Skeletal muscle tissue (tissue), 4 donors: ENCODE results near the gene B4GALNT1. TPM values are rescaled to one million over a fixed set of nuclear protein-coding genes. Genes with fewer than 3 reads are reported as not detected.
"Not testable (repeated sequence)": the region's sequence is repeated elsewhere in the genome, so short reads cannot be mapped to it uniquely, and the experiment has no call there.

Experiments
- H3K27ac ChIP-seq: one replicate; pipeline ENCODE4 v1.7.0; 2013; ENCODE audit warnings: mild to moderate bottlenecking, low read depth, low read length, inconsistent platforms
- H3K27me3 ChIP-seq, 3 donors: one replicate each; pipeline ENCODE4 v1.7.0; 2013; ENCODE audit warnings: low read length in 3 of 3; ENCODE audit not compliant: control insufficient read depth in 3 of 3, insufficient read depth in 3 of 3
- H3K36me3 ChIP-seq, 3 donors: one replicate each; pipeline ENCODE4 v1.7.0; 2013; ENCODE audit warnings: low read length in 3 of 3; ENCODE audit not compliant: control insufficient read depth in 3 of 3, insufficient read depth in 3 of 3
- H3K4me1 ChIP-seq, 3 donors: one replicate each; pipeline ENCODE4 v1.7.0; 2013; ENCODE audit warnings: low read length in 3 of 3, mild to moderate bottlenecking in 3 of 3; ENCODE audit not compliant: control insufficient read depth in 3 of 3, insufficient read depth in 3 of 3
- H3K4me3 ChIP-seq, 3 donors: one replicate each; pipeline ENCODE4 v1.7.0; 2013; ENCODE audit warnings: low read length in 3 of 3
- H3K9ac ChIP-seq, 3 donors: one replicate each; pipeline ENCODE4 v1.7.0; 2013; ENCODE audit warnings: low read length in 3 of 3, mild to moderate bottlenecking in 3 of 3, moderate library complexity in 2 of 3, low read depth in 1 of 3
- H3K9me3 ChIP-seq, 3 donors: one replicate each; pipeline ENCODE4 v1.7.0; 2013; ENCODE audit warnings: low read length in 3 of 3; ENCODE audit not compliant: control insufficient read depth in 3 of 3
- total RNA-seq: library from RNA; depleted of rRNA; stranded (reverse); fragments of >200 nt; gene quantifications from one replicate; pipeline ENCODE4 v1.2.3, GENCODE V29; 2014
- donor health status: Osteomylitis.

B4GALNT1 gene
- 3.1 TPM for total RNA-seq

- Histone ChIP-seq H3K27ac (no peak within 1 kb of the TSS), H3K36me3 (peaks cover 0 to 9% (median 8%) of the 10 kb centered on the region in 3 donors), H3K9me3 (no peaks in the 10 kb centered on the region), H3K4me3 (peak within 1 kb of the TSS; percentile 66 to 78 (median 76)), H3K4me1 (peaks cover 2 to 21% (median 20%) of the 10 kb centered on the region in 3 donors), H3K9ac (peak within 1 kb of the TSS; percentile 33 to 76 (median 74)), H3K27me3 (peaks cover 7 to 19% (median 10%) of the 10 kb centered on the region in 3 donors)
Measured at GRCh38 chr12:57632958-57633840, at the start of gene B4GALNT1. Gene B4GALNT1, minus strand, starts transcription at chr12:57633201. Its CDS starts 1,069 bp downstream, at chr12:57632132.

- Histone ChIP-seq H3K36me3 (no peaks in the 10 kb centered on the region), H3K27me3 (peaks cover 0 to 8% (median 0%) of the 10 kb centered on the region in 3 donors), H3K9me3 (no peaks in the 10 kb centered on the region), H3K4me1 (no peaks in the 10 kb centered on the region), H3K9ac (no peak overlapping the region), H3K4me3 (no peak overlapping the region), H3K27ac (no peak overlapping the region)
Measured at GRCh38 chr12:57679697-57680096, 46.7 kb upstream of the B4GALNT1 start.

GRCh38 chr12:57677947-57678346 is 44.9 kb upstream of the B4GALNT1 start:
- H3K27me3 ChIP-seq, H3K9ac ChIP-seq, H3K27ac ChIP-seq, H3K4me3 ChIP-seq, H3K4me1 ChIP-seq, H3K9me3 ChIP-seq, H3K36me3 ChIP-seq: not testable (repeated sequence)

GRCh38 chr12:57674691-57675090 is 41.7 kb upstream of the B4GALNT1 start:
- Histone ChIP-seq H3K27ac (no peak overlapping the region), H3K9ac (no peak overlapping the region), H3K9me3 (no peaks in the 10 kb centered on the region), H3K4me3 (no peak overlapping the region), H3K36me3 (no peaks in the 10 kb centered on the region), H3K4me1 (no peaks in the 10 kb centered on the region), H3K27me3 (peaks cover 0 to 8% (median 4%) of the 10 kb centered on the region in 3 donors)

- Histone ChIP-seq H3K9me3 (no peaks in the 10 kb centered on the region), H3K4me3 (no peak overlapping the region), H3K27ac (no peak overlapping the region), H3K4me1 (no peaks in the 10 kb centered on the region), H3K9ac (no peak overlapping the region), H3K36me3 (no peaks in the 10 kb centered on the region), H3K27me3 (peaks cover 0 to 8% (median 4%) of the 10 kb centered on the region in 3 donors)
Measured at GRCh38 chr12:57672801-57673200, 39.8 kb upstream of the B4GALNT1 start.

- H3K27me3 ChIP-seq, H3K9me3 ChIP-seq, H3K4me1 ChIP-seq, H3K36me3 ChIP-seq, H3K4me3 ChIP-seq, H3K9ac ChIP-seq, H3K27ac ChIP-seq: not testable (repeated sequence)
Measured at GRCh38 chr12:57671811-57672210, 38.8 kb upstream of the B4GALNT1 start.

- H3K4me3 ChIP-seq, H3K27ac ChIP-seq, H3K4me1 ChIP-seq, H3K27me3 ChIP-seq, H3K9me3 ChIP-seq, H3K36me3 ChIP-seq, H3K9ac ChIP-seq: not testable (repeated sequence)
Measured at GRCh38 chr12:57669691-57670090, 36.7 kb upstream of the B4GALNT1 start.

- peaks cover 0 to 4% (median 0%) of the 10 kb centered on the region in 3 donors for H3K27me3 ChIP-seq
- no peak overlapping the region for H3K27ac ChIP-seq
- no peak overlapping the region for H3K4me3 ChIP-seq
- no peaks in the 10 kb centered on the region for H3K4me1 ChIP-seq
- no peaks in the 10 kb centered on the region for H3K36me3 ChIP-seq
- no peaks in the 10 kb centered on the region for H3K9me3 ChIP-seq
- no peak overlapping the region for H3K9ac ChIP-seq
Measured at GRCh38 chr12:57666897-57667296, 33.9 kb upstream of the B4GALNT1 start.

- not testable (repeated sequence) for H3K27me3 ChIP-seq, H3K4me1 ChIP-seq, H3K36me3 ChIP-seq, H3K9me3 ChIP-seq, H3K27ac ChIP-seq, H3K9ac ChIP-seq, H3K4me3 ChIP-seq
Measured at GRCh38 chr12:57665066-57665820, 32.2 kb upstream of the B4GALNT1 start.

- H3K36me3 ChIP-seq = no peaks in the 10 kb centered on the region
- no peak overlapping the region for H3K27ac ChIP-seq
- H3K27me3 ChIP-seq = no peaks in the 10 kb centered on the region
- no peaks in the 10 kb centered on the region for H3K4me1 ChIP-seq
- H3K4me3 ChIP-seq = no peak overlapping the region
- H3K9me3 ChIP-seq = no peaks in the 10 kb centered on the region
- H3K9ac ChIP-seq = no peak overlapping the region
Measured at GRCh38 chr12:57661376-57661775, 28.4 kb upstream of the B4GALNT1 start.
